Middle frontal gyrus (tissue), 1 donor: ENCODE results near the gene OR52D1.

Experiments
- DNase-seq: peaks from one replicate; pipeline ENCODE4 v3.0.0-alpha.2; 2015; ENCODE audit warnings: low spot score; ENCODE audit errors: extremely low spot score

The OR52D1 gene

DNA sequence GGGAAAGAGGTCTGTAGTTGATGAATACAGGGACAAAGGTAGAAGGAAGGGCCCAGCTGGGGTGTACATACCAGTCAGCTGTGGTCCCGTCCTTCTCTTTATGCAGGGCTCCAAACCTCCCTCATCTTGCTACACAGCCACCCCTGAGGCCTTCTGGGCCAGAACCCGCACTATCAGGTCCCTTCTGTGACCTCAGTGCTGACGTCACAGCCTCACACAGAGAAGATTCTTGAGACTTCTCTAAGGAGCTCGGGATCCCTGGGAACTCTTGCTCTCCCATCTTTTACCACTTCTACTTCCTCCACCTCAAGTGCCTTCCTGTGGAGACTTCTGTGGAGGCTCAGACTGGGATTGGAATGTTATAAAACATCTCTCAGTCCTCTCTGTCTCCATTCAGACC lies 21.3 kb downstream of the OR52D1 start, which contains the start of gene UBQLN3:
UBQLN3 (minus strand) TSS at position 155 of the 400 bp plus-strand sequence. CDS start 399 bp downstream, outside the sequence.
- no peak for DNase-seq

DNA sequence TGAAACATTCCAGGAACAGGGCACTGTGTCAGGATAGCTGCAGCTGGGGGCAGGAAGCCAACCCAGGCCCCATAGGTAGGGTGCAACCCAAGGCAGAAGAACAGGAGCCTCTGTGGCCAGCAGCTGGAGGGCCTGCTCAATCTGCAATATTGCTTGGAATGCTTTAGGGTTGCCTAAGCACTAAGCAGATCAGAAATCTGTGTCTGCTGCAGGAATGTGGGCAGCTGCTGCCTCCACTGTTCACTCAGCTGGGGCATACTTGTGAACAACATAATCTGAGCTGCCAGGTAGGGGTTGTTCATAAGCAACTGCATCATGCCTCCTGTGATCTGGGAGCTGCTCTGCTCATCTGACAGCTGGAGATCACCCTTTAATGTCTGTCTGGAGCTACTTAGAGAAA lies 26.4 kb downstream of the OR52D1 start:
- DNase-seq, result peak; percentile 11

DNA sequence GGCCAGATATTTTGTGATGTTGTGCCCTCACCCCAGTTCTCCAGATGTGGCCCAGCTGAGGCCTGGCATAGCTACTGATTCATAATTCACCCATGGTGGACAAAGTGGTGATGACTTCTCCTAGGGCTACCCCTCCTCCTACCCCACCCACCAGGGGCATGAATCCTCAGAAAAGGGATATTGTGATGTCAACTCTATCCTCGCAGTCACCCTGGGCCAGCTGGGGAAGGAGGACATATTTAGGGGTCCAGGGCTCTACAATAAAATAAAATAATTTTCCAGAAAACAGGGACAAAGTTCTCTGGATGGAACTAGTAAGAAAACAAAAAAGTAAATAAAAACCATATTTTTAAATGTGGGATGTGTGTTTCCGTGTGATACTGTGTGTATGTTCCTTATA lies 28.1 kb downstream of the OR52D1 start, which contains the start of gene UBQLNL:
UBQLNL (minus strand) TSS at position 101 of the 400 bp plus-strand sequence. CDS start 258 bp downstream, outside the sequence.
- no peak for DNase-seq

DNA sequence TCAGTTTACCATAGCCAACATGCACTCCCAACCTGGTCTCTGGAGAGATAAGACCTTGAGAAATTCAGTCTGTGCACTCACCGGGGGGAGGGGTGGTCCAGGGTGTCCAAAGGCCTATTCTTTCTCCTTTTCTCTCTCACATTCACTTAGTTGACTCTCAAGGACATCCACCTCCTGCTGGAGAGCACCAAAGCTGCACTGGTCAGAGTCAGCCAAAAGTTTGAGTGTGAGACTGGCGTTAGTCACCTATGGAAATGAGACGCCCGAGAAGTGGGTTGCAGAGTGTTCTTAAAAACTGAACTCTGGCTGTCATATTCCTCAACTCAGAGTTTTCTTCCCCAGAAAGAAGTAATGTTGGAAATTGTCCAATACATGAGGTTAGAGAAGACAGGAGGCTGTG lies 33.1 kb downstream of the OR52D1 start:
- no peak for DNase-seq

- DNase-seq, result no peak
Measured at GRCh38 chr11:5522308-5522707, 33.8 kb downstream of the OR52D1 start.

GRCh38 chr11:5524756-5525155 lies 36.3 kb downstream of the OR52D1 start:
- no peak for DNase-seq

GRCh38 chr11:5527716-5528115 lies 39.2 kb downstream of the OR52D1 start:
- no peak for DNase-seq

- no peak for DNase-seq
Measured at GRCh38 chr11:5528495-5528894, 40.0 kb downstream of the OR52D1 start.

GRCh38 chr11:5531053-5531831 lies 42.8 kb downstream of the OR52D1 start:
- DNase-seq, result no peak

GRCh38 chr11:5534046-5534445 lies 45.6 kb downstream of the OR52D1 start:
- DNase-seq, result no peak

DNA sequence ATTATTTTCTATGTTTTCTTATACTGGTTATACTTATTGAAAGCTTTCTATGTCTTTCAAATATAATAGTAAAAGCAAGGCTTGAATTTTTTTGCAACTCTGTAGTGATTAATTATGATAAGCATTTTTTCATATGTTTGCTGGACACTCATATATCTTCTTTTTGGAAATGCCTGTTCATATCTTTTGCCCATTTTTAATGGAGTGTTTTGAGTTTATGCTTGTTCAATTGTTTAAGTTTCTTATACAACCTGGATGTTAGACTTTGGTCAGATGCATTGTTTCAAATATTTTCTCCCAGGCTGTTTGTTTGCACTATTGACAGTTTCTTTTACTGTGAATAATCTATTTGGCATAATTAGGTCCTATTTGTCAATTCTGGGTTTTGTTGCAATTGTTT lies 48.0 kb downstream of the OR52D1 start:
- no peak for DNase-seq
